CD4-positive, alpha-beta T cell (primary cell): ENCODE measurements around the gene LRRN3. TPM values are rescaled to one million over a fixed set of nuclear protein-coding genes. Genes with fewer than 3 reads are reported as not detected.

Experiments
- ATAC-seq: fragments of 200-7000 bp; cut with Tn5 transposase; one replicate; pipeline ENCODE4 v1.10.0; 2022; ENCODE audit warnings: mild to moderate bottlenecking; ENCODE audit not compliant: poor library complexity
- CTCF ChIA-PET: fragments of 350-600 bp; sonication (Branson Sonifier 250); formaldehyde crosslinking; loops from one replicate; lab custom pipeline; 2021; ENCODE audit warnings: antibody characterized with exemption, inconsistent platforms; lab: Charles Lee
- POLR2A ChIA-PET: fragments of 350-600 bp; sonication (Branson Sonifier 250); formaldehyde crosslinking; loops from one replicate; lab custom pipeline; 2021; ENCODE audit warnings: antibody characterized with exemption, inconsistent platforms; lab: Charles Lee
- DNase-seq, 14 experiments: peaks; one replicate each; pipeline ENCODE4 v3.0.0-alpha.2; 2013 to 2020; ENCODE audit warnings: mixed read lengths in 2 of 14
- H3K27ac ChIP-seq, 2 donors: one replicate each; pipeline versions ENCODE4 v1.5.1 to v1.7.0; 2013; ENCODE audit warnings: low read length in 2 of 2, low read depth in 1 of 2, mild to moderate bottlenecking in 1 of 2
- H3K27me3 ChIP-seq, 2 experiments: 1 replicate in 1 of 2; 2 replicates in 1 of 2; pipeline versions ENCODE4 v1.6.1 to v1.7.0; 2013; ENCODE audit warnings: low read length in 2 of 2, control low read depth in 1 of 2, mild to moderate bottlenecking in 1 of 2, moderate library complexity in 1 of 2; ENCODE audit not compliant: insufficient read depth in 2 of 2, control insufficient read depth in 1 of 2
- H3K36me3 ChIP-seq: one replicate; pipeline ENCODE4 v1.6.1; 2013; ENCODE audit warnings: low read length, control low read depth; ENCODE audit not compliant: insufficient read depth
- H3K4me1 ChIP-seq: one replicate; pipeline ENCODE4 v1.6.1; 2013; ENCODE audit warnings: low read length, control low read depth; ENCODE audit not compliant: insufficient read depth
- H3K4me3 ChIP-seq: one replicate; pipeline ENCODE4 v1.5.1; 2013; ENCODE audit warnings: mild to moderate bottlenecking, low read length, moderate library complexity
- H3K9me3 ChIP-seq, 2 experiments: 1 replicate in 1 of 2; 2 replicates in 1 of 2; pipeline versions ENCODE4 v1.6.1 to v1.7.0; 2013; ENCODE audit warnings: low read length in 2 of 2, mild to moderate bottlenecking in 2 of 2, control low read depth in 1 of 2, moderate library complexity in 1 of 2; ENCODE audit not compliant: control insufficient read depth in 1 of 2, insufficient read depth in 1 of 2
- H3K27ac Mint-ChIP-seq: one replicate; pipeline ENCODE4 v1.8.0; 2020; ENCODE audit warnings: mixed read lengths
- H3K27me3 Mint-ChIP-seq: one replicate; pipeline ENCODE4 v1.8.0; 2021; ENCODE audit warnings: mixed read lengths
- H3K36me3 Mint-ChIP-seq: one replicate; pipeline ENCODE4 v1.8.0; 2021; ENCODE audit warnings: low read depth, mixed read lengths
- H3K4me1 Mint-ChIP-seq: one replicate; pipeline ENCODE4 v1.8.0; 2021; ENCODE audit warnings: low read depth, mixed read lengths
- H3K4me3 Mint-ChIP-seq: one replicate; pipeline ENCODE4 v1.8.0; 2020; ENCODE audit warnings: mild to moderate bottlenecking, mixed read lengths
- H3K9me3 Mint-ChIP-seq: one replicate; pipeline ENCODE4 v1.8.0; 2020; ENCODE audit warnings: mixed read lengths
- intact Hi-C, 2 experiments: fragments of 100-400 bp; cut with DNase I in 1 of 2; cut with micrococcal nuclease in 1 of 2; formaldehyde crosslinking; loops; one replicate each; pipeline versions ENCODE4 v1.15.1 to v1.9.0; 2023 to 2025; cut with DNase I, micrococcal nuclease
- total RNA-seq, 174 experiments: library from RNA in 2 of 174; stranded (reverse) in 2 of 174; gene quantifications; one replicate each; pipeline ENCODE4 v1.2.3 and lab custom pipeline; 2021 to 2026
- TF ChIP-seq, protein P1 (sequence below): fragments of 200-600 bp; IDR thresholded peaks from one replicate; pipeline ENCODE4 v1.8.0; 2022; ENCODE audit warnings: antibody characterized with exemption, mild to moderate bottlenecking

LRRN3 gene
- total RNA-seq, 2 experiments from 2014 or later: 3.8 to 6.0 TPM

DNA sequence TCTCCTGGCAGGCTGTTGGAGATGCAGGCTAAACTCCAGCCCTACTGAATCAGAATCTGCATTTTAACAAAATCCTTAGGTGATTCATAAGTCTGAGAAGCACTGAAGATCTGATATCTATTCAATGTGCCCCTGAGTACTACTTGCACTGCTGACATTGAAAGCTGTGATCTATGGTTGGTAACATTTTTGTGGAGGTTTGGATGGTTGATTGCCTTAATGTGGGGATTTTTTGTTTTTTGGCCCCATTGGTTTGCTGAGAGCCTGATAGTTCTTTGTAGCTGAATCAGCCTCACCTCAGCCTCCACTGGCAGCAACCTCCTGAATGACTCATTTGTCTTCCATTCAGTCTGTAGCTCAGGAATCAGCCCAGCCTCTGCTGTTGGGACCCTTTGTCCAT is 14.7 kb upstream of the LRRN3 start:
- no peaks in the 10 kb centered on the region for H3K27me3 ChIP-seq
- H3K36me3 ChIP-seq: no peaks in the 10 kb centered on the region
- Mint-ChIP-seq H3K27ac (no peak overlapping the region), H3K27me3 (no peaks in the 10 kb centered on the region), H3K4me3 (no peak overlapping the region), H3K4me1 (peaks cover 62% of the 10 kb centered on the region), H3K36me3 (no peaks in the 10 kb centered on the region), H3K9me3 (no peaks in the 10 kb centered on the region)
- no peaks in the 10 kb centered on the region for H3K9me3 ChIP-seq
- CTCF ChIA-PET: interaction anchor here (1.1 kb wide), 1 partner anchor 14 kb away, joined by 3 read pairs; no protein-coding TSS in a partner anchor
- H3K27ac ChIP-seq: no peak overlapping the region
- H3K4me3 ChIP-seq: no peak overlapping the region
- ATAC-seq: no peak
- POLR2A ChIA-PET: interaction anchor here (0.6 to 1.4 kb wide), 3 partner anchors 24 to 474 kb away, joined by 3 to 4 read pairs (median 3); no protein-coding TSS in a partner anchor
- H3K4me1 ChIP-seq: peaks cover under 1% of the 10 kb centered on the region
- TF ChIP-seq, protein P1, sequence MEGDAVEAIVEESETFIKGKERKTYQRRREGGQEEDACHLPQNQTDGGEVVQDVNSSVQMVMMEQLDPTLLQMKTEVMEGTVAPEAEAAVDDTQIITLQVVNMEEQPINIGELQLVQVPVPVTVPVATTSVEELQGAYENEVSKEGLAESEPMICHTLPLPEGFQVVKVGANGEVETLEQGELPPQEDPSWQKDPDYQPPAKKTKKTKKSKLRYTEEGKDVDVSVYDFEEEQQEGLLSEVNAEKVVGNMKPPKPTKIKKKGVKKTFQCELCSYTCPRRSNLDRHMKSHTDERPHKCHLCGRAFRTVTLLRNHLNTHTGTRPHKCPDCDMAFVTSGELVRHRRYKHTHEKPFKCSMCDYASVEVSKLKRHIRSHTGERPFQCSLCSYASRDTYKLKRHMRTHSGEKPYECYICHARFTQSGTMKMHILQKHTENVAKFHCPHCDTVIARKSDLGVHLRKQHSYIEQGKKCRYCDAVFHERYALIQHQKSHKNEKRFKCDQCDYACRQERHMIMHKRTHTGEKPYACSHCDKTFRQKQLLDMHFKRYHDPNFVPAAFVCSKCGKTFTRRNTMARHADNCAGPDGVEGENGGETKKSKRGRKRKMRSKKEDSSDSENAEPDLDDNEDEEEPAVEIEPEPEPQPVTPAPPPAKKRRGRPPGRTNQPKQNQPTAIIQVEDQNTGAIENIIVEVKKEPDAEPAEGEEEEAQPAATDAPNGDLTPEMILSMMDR: no peak
- intact Hi-C loops: loop anchor here in 1 of 2 experiments (5.0 to 10.0 kb wide), 2 partner anchors 34 to 51 kb away; no protein-coding TSS in a partner anchor
- peak in 1 of 14 experiments; percentile 49 for DNase-seq

DNA sequence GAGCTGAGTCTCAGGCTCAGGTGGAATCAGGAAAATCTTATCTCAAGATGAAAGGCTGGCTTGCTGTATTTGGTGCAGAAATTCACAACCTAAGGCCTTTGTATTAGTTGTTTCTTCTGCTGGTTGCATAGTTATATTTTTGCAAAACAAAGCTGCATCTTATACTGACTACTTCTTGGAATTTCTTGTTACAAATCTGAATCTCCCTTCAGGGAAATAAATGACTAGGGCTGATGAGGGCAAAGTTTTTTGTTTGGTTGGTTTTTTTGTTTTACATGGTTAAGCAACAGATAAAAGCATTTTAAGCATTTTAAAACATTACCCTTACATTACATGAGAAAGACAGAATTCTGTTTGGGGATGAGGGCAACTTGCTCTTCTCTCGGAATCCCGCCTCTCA is 13.9 kb upstream of the LRRN3 start:
- POLR2A ChIA-PET: interaction anchor here (1.1 kb wide), 1 partner anchor 25 kb away, joined by 3 read pairs; no protein-coding TSS in a partner anchor
- TF ChIP-seq, protein P1: no peak
- Mint-ChIP-seq H3K27me3 (no peaks in the 10 kb centered on the region), H3K27ac (no peak overlapping the region), H3K4me1 (peaks cover 65% of the 10 kb centered on the region), H3K9me3 (no peaks in the 10 kb centered on the region), H3K36me3 (no peaks in the 10 kb centered on the region), H3K4me3 (no peak overlapping the region)
- peaks cover 8% of the 10 kb centered on the region for H3K4me1 ChIP-seq
- no peaks in the 10 kb centered on the region for H3K9me3 ChIP-seq
- no peak overlapping the region for H3K27ac ChIP-seq
- ATAC-seq (no peak), DNase-seq (no peak)
- H3K36me3 ChIP-seq: no peaks in the 10 kb centered on the region
- intact Hi-C loops: loop anchor here in 1 of 2 experiments (5.0 to 10.0 kb wide), 2 partner anchors 35 to 52 kb away; no protein-coding TSS in a partner anchor
- CTCF ChIA-PET: interaction anchor here (1.1 kb wide), 1 partner anchor 13 kb away, joined by 3 read pairs; no protein-coding TSS in a partner anchor
- H3K4me3 ChIP-seq: no peak overlapping the region
- H3K27me3 ChIP-seq: no peaks in the 10 kb centered on the region

DNA sequence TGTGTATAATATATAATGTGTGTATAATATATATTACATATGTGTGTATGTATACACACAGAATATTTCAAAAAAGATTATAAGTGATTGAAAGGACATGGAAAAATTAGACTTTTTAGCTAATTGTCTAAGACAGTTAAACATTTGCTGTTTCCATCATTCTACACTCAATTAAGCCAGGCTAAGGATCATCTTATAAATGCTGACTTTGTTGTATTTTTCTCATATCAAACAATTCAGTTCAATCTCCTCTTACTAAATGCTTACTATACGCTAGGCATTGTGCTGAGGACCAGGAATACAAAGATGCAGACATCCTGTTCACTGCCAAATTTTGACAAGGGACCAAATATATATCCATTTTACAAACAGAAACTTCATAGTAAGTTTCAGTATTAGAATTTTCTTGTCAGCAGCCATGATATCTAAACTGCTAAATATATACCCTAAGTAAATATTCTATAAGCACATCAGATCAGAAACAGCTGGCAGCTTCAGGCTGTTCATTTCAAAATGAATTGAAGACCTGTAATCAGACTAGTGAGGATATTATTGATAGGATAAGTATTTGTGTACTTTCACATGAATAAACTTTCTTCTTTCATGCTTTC is 10.3 kb upstream of the LRRN3 start:
- POLR2A ChIA-PET: interaction anchor here (1.5 to 3.6 kb wide), 3 partner anchors 18 to 68 kb away, joined by 4 to 64 read pairs (median 63); no protein-coding TSS in a partner anchor

More for the DNA sequence above, 10.3 kb upstream of the LRRN3 start:
- CTCF ChIA-PET: interaction anchor here (2.7 kb wide), 1 partner anchor 18 kb away, joined by 13 read pairs; no protein-coding TSS in a partner anchor
- DNase-seq: no peak
- Histone ChIP-seq H3K9me3 (no peaks in the 10 kb centered on the region), H3K27ac (no peak overlapping the region), H3K27me3 (no peaks in the 10 kb centered on the region), H3K4me1 (peaks cover 20% of the 10 kb centered on the region), H3K36me3 (no peaks in the 10 kb centered on the region), H3K4me3 (no peak overlapping the region)
- TF ChIP-seq, protein P1: no peak
- Mint-ChIP-seq H3K9me3 (peaks cover 3% of the 10 kb centered on the region), H3K4me1 (peaks cover 77% of the 10 kb centered on the region), H3K27ac (peak overlapping the region; percentile 73), H3K4me3 (no peak overlapping the region), H3K36me3 (no peaks in the 10 kb centered on the region), H3K27me3 (no peaks in the 10 kb centered on the region)
- intact Hi-C loops: loop anchor here in 1 of 2 experiments (5.0 kb wide), 1 partner anchor 68 kb away; no protein-coding TSS in a partner anchor
- ATAC-seq: no peak
